Right lobe of liver (tissue), 4 donors: ENCODE measurements around the gene SHISAL2A.

Experiments
- CTCF ChIP-seq, 4 donors: fragments of 200-600 bp in 3 of 4; fragments of 450-650 bp in 1 of 4; IDR thresholded peaks; one replicate each; pipeline versions ENCODE4 v1.5.1 to v1.8.0; 2016 to 2022; ENCODE audit warnings: antibody characterized with exemption in 4 of 4, mild to moderate bottlenecking in 2 of 4
- POLR2A ChIP-seq: fragments of 450-650 bp; IDR thresholded peaks from one replicate; pipeline ENCODE4 v1.6.1; 2017; ENCODE audit warnings: antibody characterized with exemption, mild to moderate bottlenecking
- donor health status: DM: no; HTN: no; CAD: no.
- donor health status: DM: no; HTN: no; CAD: no.
- donor health status: DM: no; HTN: yes; CAD: no.

GRCh38 chr1:52590266-52590665, 42.7 kb upstream of the SHISAL2A start:
- TF ChIP-seq CTCF (IDR thresholded peaks at IDR 0.05) (no peak), POLR2A (no peak)
